WTC11 (cell line): ENCODE measurements around the gene LRRC8A. TPM values are rescaled to one million over a fixed set of nuclear protein-coding genes. Genes with fewer than 3 reads are reported as not detected.
A peak's percentile ranks its signal among the peaks of the same experiment; 100 is the strongest.
"Not testable (repeated sequence)": the region's sequence is repeated elsewhere in the genome, so short reads cannot be mapped to it uniquely, and the experiment has no call there.

Source experiments
- ATAC-seq: fragments of 200-7000 bp; cut with Tn5 transposase; 2 replicates; pipeline ENCODE4 v1.10.0; 2021; ENCODE audit warnings: mild to moderate bottlenecking, moderate library complexity
- CTCF ChIA-PET: fragments of 300-600 bp; sonication (Branson Sonifier 250); formaldehyde crosslinking; loops from one replicate; lab custom pipeline; 2021; ENCODE audit warnings: antibody characterized with exemption; lab: Charles Lee
- POLR2A ChIA-PET: fragments of 350-600 bp; sonication (Branson Sonifier 250); formaldehyde crosslinking; loops from one replicate; lab custom pipeline; 2021; ENCODE audit warnings: antibody characterized with exemption; lab: Charles Lee
- DNase-seq: peaks from one replicate; pipeline ENCODE4 v3.0.0; 2021; ENCODE audit warnings: low spot score
- H3K27ac Mint-ChIP-seq: 2 replicates; pipeline ENCODE4 v1.8.0; 2021; ENCODE audit warnings: mixed read lengths
- H3K27me3 Mint-ChIP-seq: 2 replicates; pipeline ENCODE4 v1.8.0; 2021; ENCODE audit warnings: low read depth, mild to moderate bottlenecking, moderate library complexity, mixed read lengths
- H3K36me3 Mint-ChIP-seq: 2 replicates; pipeline ENCODE4 v1.8.0; 2021; ENCODE audit warnings: mixed read lengths
- H3K4me1 Mint-ChIP-seq: 2 replicates; pipeline ENCODE4 v1.8.0; 2022; ENCODE audit warnings: mixed read lengths
- H3K4me3 Mint-ChIP-seq: 2 replicates; pipeline ENCODE4 v1.8.0; 2021; ENCODE audit warnings: mild to moderate bottlenecking, moderate library complexity, mixed read lengths
- H3K9me3 Mint-ChIP-seq: 2 replicates; pipeline ENCODE4 v1.8.0; 2021; ENCODE audit warnings: mixed read lengths
- ELF4 ChIP-seq: sonication (generic); formaldehyde crosslinking; IDR thresholded peaks from 2 replicates; pipeline ENCODE4 v1.8.1; 2022; ENCODE audit warnings: low read depth, mild to moderate bottlenecking, moderate library complexity, missing genetic modification reagents
- JUN ChIP-seq: sonication (generic); formaldehyde crosslinking; IDR thresholded peaks from 2 replicates; pipeline ENCODE4 v1.8.0; 2023; ENCODE audit warnings: mild to moderate bottlenecking, missing genetic modification reagents
- SMAD4 ChIP-seq: sonication (generic); formaldehyde crosslinking; IDR thresholded peaks from 2 replicates; pipeline ENCODE4 v1.8.0; 2022; ENCODE audit warnings: mild to moderate bottlenecking, missing genetic modification reagents
- TEAD1 ChIP-seq: sonication (generic); formaldehyde crosslinking; IDR thresholded peaks from 2 replicates; pipeline ENCODE4 v1.8.0; 2022; ENCODE audit warnings: mild to moderate bottlenecking, missing genetic modification reagents
- ZNF121 ChIP-seq: sonication (generic); formaldehyde crosslinking; IDR thresholded peaks from 2 replicates; pipeline ENCODE4 v1.8.0; 2023; ENCODE audit warnings: missing genetic modification reagents
- ZNF138 ChIP-seq: sonication (generic); formaldehyde crosslinking; conservative IDR thresholded peaks from 2 replicates; pipeline ENCODE4 v1.8.1; 2022; ENCODE audit warnings: mild to moderate bottlenecking, moderate library complexity, missing genetic modification reagents
- ZNF671 ChIP-seq: fragments of 250-450 bp; sonication (Bioruptor Pico); IDR thresholded peaks from 2 replicates; pipeline ENCODE4 v1.8.0; 2021; ENCODE audit warnings: mild to moderate bottlenecking
- total RNA-seq: library from RNA; stranded (reverse); gene quantifications from 3 replicates; pipeline ENCODE4 v1.2.3, GENCODE V29; 2021
- TF ChIP-seq, protein P1 (sequence below): sonication (generic); formaldehyde crosslinking; IDR thresholded peaks from 2 replicates; pipeline ENCODE4 v1.8.1; 2023; ENCODE audit warnings: mild to moderate bottlenecking, missing genetic modification reagents
- TF ChIP-seq, protein P2 (sequence below): sonication (generic); formaldehyde crosslinking; IDR thresholded peaks from 2 replicates; pipeline ENCODE4 v1.8.0; 2022; ENCODE audit warnings: missing genetic modification reagents
- TF ChIP-seq, protein P3 (sequence below): sonication (generic); formaldehyde crosslinking; IDR thresholded peaks from 2 replicates; pipeline ENCODE4 v1.8.1; 2023; ENCODE audit warnings: mild to moderate bottlenecking, missing genetic modification reagents, moderate library complexity
- TF ChIP-seq, protein P4 (sequence below): fragments of 250-450 bp; sonication (Bioruptor Pico); IDR thresholded peaks from 2 replicates; pipeline ENCODE4 v2.1.2; 2022; ENCODE audit warnings: mild to moderate bottlenecking, moderate library complexity

LRRC8A gene
- total RNA-seq, 1 experiment from 2014 or later: 83.5 TPM

DNA sequence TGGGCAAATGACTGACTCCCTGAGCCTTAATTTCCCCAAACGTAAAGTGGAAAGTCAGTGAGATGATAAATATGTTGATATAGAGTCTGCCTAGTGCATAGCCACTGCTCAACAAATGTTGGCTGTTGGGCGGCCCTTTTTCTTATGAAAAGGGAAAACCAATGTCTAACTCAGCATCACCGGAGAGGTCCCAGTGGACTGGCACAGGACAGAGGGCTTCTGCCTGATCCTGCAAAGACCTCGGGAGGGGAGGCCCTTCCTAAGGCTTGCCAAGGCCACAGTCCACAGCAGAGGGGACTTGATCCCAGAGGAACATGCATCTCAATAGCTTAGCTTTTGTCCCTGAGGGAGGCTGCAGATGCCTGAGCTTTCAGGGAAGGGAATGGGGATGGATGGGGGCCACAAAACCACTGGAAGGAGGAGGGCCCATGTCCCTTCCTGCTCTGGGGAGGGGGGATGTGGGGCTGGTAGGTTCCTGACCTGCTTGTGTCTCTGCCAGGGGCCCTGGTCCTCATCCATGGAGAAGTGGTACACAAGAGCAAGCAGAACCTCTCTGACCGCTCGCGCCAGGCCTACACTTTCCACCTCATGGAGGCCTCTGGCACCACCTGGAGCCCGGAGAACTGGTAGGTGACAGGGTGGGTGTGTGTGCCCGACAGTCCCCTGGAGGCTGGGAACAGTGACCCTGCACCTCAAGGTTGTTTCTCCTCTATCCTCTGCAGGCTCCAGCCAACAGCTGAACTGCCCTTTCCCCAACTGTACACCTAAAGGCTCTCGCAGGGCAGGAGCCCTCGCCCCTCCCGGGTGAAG, 59.2 kb downstream of the LRRC8A start:
- Mint-ChIP-seq H3K36me3 (peaks cover 5% of the 10 kb centered on the region), H3K27ac (no peak overlapping the region; the same call in 1 of the 2 replicates), H3K4me1 (peaks cover 1% of the 10 kb centered on the region), H3K27me3 (no peaks in the 10 kb centered on the region), H3K9me3 (no peaks in the 10 kb centered on the region), H3K4me3 (no peak overlapping the region)
- ATAC-seq: no peak
- no peak for DNase-seq
- TF ChIP-seq, protein P1, sequence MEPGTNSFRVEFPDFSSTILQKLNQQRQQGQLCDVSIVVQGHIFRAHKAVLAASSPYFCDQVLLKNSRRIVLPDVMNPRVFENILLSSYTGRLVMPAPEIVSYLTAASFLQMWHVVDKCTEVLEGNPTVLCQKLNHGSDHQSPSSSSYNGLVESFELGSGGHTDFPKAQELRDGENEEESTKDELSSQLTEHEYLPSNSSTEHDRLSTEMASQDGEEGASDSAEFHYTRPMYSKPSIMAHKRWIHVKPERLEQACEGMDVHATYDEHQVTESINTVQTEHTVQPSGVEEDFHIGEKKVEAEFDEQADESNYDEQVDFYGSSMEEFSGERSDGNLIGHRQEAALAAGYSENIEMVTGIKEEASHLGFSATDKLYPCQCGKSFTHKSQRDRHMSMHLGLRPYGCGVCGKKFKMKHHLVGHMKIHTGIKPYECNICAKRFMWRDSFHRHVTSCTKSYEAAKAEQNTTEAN (CRISPR knock-in tag): no peak
- TF ChIP-seq, protein P2, sequence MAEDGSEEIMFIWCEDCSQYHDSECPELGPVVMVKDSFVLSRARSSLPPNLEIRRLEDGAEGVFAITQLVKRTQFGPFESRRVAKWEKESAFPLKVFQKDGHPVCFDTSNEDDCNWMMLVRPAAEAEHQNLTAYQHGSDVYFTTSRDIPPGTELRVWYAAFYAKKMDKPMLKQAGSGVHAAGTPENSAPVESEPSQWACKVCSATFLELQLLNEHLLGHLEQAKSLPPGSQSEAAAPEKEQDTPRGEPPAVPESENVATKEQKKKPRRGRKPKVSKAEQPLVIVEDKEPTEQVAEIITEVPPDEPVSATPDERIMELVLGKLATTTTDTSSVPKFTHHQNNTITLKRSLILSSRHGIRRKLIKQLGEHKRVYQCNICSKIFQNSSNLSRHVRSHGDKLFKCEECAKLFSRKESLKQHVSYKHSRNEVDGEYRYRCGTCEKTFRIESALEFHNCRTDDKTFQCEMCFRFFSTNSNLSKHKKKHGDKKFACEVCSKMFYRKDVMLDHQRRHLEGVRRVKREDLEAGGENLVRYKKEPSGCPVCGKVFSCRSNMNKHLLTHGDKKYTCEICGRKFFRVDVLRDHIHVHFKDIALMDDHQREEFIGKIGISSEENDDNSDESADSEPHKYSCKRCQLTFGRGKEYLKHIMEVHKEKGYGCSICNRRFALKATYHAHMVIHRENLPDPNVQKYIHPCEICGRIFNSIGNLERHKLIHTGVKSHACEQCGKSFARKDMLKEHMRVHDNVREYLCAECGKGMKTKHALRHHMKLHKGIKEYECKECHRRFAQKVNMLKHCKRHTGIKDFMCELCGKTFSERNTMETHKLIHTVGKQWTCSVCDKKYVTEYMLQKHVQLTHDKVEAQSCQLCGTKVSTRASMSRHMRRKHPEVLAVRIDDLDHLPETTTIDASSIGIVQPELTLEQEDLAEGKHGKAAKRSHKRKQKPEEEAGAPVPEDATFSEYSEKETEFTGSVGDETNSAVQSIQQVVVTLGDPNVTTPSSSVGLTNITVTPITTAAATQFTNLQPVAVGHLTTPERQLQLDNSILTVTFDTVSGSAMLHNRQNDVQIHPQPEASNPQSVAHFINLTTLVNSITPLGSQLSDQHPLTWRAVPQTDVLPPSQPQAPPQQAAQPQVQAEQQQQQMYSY: no peak
- TF ChIP-seq JUN (CRISPR knock-in tag): no peak
- no peak for TF ChIP-seq ZNF671 (CRISPR knock-in tag)
- TF ChIP-seq, protein P3, sequence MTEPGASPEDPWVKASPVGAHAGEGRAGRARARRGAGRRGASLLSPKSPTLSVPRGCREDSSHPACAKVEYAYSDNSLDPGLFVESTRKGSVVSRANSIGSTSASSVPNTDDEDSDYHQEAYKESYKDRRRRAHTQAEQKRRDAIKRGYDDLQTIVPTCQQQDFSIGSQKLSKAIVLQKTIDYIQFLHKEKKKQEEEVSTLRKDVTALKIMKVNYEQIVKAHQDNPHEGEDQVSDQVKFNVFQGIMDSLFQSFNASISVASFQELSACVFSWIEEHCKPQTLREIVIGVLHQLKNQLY (CRISPR knock-in tag): no peak
- no peak for TF ChIP-seq TEAD1 (CRISPR knock-in tag)
- POLR2A ChIA-PET: no interaction called here
- CTCF ChIA-PET: interaction anchor here (0.9 kb wide), 1 partner anchor 12 kb away, joined by 3 read pairs; no protein-coding TSS in a partner anchor

DNA sequence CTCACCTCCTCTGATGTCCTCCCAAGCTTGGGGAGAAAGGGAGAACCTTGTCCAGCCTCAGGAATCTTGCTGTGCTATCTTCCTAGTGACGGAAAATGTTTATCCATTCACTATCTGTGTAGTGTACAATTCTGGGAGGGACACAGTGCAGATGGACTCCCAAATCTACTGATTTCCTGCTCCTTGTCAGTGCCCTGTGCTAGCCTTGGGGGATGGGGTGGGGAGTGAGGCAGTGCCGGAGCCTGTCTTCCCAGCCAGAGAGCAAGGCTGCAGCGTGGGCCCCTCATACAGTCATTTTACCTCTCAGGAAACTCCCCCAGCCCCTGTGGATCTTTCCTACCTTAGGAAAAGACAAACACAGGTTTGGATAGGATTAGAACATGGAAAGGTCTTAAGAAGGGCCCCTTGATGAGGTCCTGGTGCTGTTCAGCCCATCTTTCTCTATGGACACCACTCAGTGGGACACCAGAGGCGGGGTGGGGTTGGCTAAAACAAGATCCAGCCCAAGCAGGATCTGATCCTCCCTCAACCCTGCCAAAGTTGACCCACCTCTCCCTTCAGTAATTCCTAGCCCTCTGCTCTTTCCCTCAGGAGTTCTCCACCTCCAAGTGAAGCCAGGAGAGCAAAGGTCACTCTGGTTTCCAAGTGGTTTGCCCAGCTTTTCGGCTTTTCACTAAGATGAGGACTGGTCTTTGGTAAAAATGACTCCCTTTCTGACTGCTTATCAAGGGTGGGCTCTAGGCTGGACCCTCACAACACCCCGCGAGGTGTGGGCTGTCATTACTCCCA, 62.1 kb downstream of the LRRC8A start:
- POLR2A ChIA-PET: no interaction called here
- Mint-ChIP-seq H3K27ac (peak overlapping the region; percentile 25; the same call in 1 of the 2 replicates), H3K4me1 (peaks cover 11% of the 10 kb centered on the region)

DNA sequence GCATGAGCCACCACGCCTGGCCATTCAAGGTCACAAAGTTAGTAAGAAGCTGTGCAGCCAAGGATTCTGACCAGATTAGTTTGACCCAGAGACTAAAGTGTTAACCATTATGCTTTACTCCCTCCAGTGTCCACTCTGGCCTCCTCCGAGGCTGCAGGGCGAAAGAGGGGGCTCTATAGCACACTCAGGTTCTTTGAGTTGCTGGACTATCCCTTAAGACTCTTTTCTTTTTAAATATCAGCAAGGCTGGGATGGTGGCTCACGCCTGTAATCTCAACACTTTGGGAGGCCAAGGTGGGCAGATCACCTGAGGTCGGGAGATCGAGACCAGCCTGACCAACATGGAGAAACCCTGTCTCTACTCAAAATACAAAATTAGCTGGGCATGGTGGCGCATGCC, 63.0 kb downstream of the LRRC8A start:
- POLR2A ChIA-PET, DNase-seq, ATAC-seq, H3K27me3 Mint-ChIP-seq, H3K36me3 Mint-ChIP-seq, H3K9me3 Mint-ChIP-seq, H3K27ac Mint-ChIP-seq, H3K4me3 Mint-ChIP-seq: not testable (repeated sequence)
- CTCF ChIA-PET: interaction anchor here (1.1 kb wide), 1 partner anchor 126 kb away, joined by 3 read pairs; the partner anchor contains the start of gene ENDOG
- H3K4me1 Mint-ChIP-seq: peaks cover 11% of the 10 kb centered on the region

More for the DNA sequence above, 62.1 kb downstream of the LRRC8A start:
- ATAC-seq (no peak), DNase-seq (no peak)
- Mint-ChIP-seq H3K4me3 (no peak overlapping the region), H3K9me3 (no peaks in the 10 kb centered on the region), H3K27me3 (no peaks in the 10 kb centered on the region), H3K36me3 (peaks cover 9% of the 10 kb centered on the region)
- CTCF ChIA-PET: interaction anchor here (1.6 kb wide), 1 partner anchor 15 kb away, joined by 4 read pairs; no protein-coding TSS in a partner anchor
- TF ChIP-seq SMAD4: no peak
- no peak for TF ChIP-seq ZNF121
- TF ChIP-seq ZNF138 (CRISPR knock-in tag): no peak
- TF ChIP-seq, protein P4, sequence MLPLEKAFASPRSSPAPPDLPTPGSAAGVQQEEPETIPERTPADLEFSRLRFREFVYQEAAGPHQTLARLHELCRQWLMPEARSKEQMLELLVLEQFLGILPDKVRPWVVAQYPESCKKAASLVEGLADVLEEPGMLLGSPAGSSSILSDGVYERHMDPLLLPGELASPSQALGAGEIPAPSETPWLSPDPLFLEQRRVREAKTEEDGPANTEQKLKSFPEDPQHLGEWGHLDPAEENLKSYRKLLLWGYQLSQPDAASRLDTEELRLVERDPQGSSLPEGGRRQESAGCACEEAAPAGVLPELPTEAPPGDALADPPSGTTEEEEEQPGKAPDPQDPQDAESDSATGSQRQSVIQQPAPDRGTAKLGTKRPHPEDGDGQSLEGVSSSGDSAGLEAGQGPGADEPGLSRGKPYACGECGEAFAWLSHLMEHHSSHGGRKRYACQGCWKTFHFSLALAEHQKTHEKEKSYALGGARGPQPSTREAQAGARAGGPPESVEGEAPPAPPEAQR (CRISPR knock-in tag): no peak
- no peak for TF ChIP-seq ELF4 (CRISPR knock-in tag)
